ENCODE data around the gene INSM2. TPM values are rescaled to one million over a fixed set of nuclear protein-coding genes. Genes with fewer than 3 reads are reported as not detected.

Gene INSM2
- total RNA-seq (2014; rRNA removed; shearing (Covaris generic)) = 0.08 TPM in 1 of 2 replicates, not detected in the other

DNA sequence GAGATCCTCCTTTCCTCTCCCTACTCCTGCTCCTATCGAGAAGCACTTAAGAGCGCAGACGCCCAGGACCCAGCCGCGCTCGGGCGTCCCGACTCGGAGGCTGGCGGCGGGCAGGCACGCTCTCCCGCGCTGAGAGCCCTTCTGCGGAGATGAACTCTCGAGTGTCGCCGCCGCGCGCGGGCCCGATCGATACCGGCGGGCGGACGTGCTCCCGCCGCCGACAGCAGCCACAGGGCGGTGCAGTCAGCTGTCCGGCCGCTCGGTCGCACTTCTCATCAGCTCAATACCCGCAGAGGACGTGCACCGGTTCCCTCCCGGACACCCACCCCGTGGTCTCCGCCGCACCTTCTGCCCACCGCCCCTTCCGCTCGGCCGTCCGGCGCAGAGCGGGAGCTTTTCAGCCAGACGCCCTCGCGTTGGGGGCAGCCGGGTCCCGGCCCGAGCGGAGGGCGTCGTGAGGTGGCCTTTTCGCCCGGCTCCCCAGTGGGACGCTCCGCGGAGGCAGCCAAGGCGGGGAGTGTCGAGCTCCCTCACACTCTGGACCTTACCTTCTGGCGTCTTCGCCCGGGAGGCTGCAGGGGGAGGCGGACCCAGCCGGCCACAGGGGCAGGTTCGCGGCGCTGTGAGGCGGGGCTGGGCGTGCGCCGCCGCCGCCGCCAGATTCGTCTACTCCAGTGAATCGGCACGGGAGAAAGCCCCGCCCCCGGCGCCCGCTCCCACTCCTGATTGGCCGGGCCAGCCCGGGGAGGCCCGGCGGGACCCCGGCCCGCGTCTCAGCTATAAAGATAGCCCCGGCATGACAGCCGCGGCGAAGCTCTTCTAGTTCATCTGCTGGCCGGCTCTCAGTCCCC lies at the start of gene INSM2:
INSM2 (plus strand) TSS at position 808 of the 851 bp plus-strand sequence. CDS start 89 bp downstream, outside the sequence.
- DNase-seq (ENCODE audit: low spot score) = peak; percentile 53

DNA sequence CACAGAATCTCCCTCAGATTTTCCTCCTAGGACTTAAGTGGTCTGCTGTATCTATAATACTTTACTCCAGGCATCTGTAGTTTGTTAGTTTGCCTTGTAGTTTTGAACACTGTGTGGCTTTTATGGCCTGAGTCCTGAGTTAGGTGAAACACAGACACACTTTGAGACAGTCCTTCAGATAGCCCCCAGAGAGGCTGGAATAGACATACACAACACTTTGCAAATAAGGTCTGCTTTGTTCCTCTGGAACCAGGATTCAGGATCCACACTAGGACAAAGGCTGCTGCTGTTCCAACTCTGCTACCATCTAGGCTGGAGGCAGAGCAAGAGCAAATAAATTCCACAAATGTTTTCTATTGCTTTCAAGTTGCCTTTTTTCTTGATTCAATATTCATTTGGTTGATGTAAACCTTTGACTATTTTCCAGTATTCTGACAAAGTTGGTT lies 41.4 kb upstream of the INSM2 start:
- no peak for DNase-seq (ENCODE audit: low spot score)

DNA sequence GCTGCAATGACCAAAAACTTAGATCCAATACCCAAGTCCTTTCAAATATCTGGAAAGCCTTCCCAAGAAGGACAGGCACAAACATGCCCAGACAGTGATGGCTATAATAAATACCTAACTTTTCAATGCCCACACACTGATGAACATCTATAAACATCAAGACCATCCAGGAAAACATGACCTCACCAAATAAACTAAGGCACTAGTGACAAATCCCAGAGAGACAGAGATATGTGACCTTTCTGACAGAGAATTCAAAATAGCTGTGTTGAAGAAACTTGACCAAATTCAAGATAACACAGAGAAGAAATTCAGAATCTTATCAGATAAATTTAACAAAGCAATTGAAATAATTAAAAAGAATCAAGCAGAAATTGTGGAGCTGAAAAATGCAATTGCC lies 38.7 kb upstream of the INSM2 start:
- no peak for DNase-seq (ENCODE audit: low spot score)

DNA sequence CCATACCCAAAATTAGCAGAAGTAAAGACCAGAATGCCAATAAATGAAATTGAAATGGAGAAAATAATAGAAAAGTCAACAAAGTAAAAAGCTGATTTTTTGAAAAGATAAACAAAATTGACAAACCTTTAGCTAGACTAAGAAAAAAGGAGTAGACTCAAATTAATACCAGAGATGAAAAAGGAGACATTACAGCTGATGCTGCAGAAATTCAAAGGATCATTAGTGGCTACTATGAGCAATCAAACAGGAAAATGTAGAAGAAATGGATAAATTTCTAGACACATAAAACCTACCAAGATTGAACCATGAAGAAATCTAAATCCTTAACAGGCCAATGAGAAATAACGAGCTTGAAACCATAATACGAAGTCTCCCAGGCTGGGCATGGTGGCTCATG lies 34.8 kb upstream of the INSM2 start:
- DNase-seq (ENCODE audit: low spot score) = no peak

DNA sequence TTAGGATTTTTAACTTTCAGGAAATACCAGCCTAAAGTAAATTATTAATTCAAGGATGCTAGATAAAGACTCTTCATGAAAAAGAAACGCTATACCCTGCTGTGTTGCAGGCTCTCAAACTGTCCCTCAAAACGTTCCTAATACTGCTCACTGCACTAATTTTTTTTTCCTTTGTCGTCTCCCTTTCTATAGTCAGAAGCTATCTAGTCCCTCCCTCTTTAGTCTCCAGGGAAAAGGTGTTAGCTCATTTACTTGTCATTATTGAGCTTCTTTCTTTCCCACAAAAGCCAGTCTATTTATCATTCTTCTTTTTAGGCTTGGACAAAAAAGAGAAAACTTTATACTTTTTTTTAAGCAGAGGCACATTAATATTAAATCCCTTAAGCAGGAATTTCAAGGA lies 30.3 kb upstream of the INSM2 start:
- DNase-seq (ENCODE audit: low spot score) = no peak

GRCh38 chr14:35504260-35504659 lies 29.7 kb upstream of the INSM2 start:
- peak; percentile 19 for DNase-seq (ENCODE audit: low spot score)

- no peak for DNase-seq (ENCODE audit: low spot score)
Observed at GRCh38 chr14:35506461-35506860, 27.5 kb upstream of the INSM2 start.

DNA sequence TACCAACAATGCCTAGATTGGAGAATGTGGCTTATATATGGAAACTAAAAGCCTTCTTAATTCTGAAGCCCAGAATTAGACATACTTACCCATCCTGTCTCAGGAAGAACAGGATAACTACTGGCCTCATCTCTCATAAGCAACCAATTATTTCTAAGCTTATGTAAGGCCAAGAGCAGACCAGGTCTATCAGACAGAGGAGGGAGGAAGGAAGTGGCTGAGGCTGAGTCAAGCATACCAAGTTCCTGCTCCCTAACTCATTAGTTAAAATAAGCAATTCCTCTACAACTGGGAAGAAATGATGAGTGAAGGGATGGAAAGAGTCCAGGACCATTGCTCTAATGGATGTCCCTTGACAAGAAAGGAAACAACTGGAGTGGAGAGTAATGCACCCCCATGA lies 27.0 kb upstream of the INSM2 start:
- no peak for DNase-seq (ENCODE audit: low spot score)

DNA sequence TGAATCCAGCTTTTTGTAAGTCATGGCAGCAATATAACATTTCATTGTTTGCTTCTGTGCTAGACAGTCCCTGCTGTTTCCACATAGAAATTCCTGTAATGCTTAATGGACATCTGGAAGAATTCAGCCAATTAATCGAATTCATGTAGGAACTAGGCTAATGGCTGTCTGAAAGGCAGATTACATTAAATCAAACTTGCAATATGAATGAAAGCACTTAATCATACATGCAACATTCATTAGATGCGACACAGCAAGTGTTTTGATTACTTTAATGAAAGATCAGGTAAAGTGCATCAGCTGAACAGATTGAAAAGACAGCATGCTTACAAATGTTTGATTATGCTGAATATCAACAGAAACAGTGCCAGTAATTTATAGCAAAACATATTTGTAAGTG lies 24.1 kb upstream of the INSM2 start:
- DNase-seq (ENCODE audit: low spot score) = no peak

- DNase-seq (ENCODE audit: low spot score) = no peak
Observed at GRCh38 chr14:35512765-35513164, 21.2 kb upstream of the INSM2 start.

DNA sequence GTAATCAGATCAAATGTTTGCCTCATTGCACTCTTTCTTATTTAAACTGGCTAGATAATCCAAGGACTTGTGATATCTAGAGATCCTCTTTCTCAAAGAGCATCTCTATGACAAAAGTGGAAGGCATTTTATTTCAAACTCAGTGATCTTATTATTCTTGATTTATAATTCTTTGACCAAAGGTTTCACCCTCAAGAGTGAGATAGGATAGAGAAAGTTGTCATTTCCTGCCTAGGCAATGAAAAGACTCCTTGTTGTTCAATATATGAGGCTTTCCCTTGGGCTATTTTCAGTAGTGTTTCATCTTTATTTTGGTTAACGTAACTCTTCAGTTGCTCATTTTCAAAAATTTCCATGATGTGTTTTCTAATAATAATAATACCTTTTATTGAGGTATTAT lies 18.0 kb upstream of the INSM2 start:
- no peak for DNase-seq (ENCODE audit: low spot score)

DNA sequence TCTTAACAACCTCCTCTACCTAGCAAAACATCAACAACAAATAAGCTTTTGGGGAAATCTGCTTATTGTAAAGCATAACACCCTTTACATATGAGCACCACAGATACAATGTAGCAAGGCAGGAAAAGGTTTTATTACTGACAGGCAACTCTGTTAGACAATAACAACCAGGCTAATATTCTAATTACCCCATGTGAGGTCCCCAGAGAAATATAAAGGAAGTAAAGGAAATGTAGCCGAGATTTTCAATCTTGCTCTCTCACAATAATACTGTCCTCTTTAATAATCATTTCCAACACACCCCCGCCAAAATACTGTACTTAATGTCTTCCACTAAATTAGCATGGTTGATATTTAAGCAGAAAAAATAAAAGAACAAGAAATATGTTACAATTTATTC lies 14.0 kb upstream of the INSM2 start:
- no peak for DNase-seq (ENCODE audit: low spot score)

GRCh38 chr14:35525695-35526094 lies 8.3 kb upstream of the INSM2 start:
- no peak for DNase-seq (ENCODE audit: low spot score)

- no peak for DNase-seq (ENCODE audit: low spot score)
Observed at GRCh38 chr14:35526962-35527361, 7.0 kb upstream of the INSM2 start.

DNA sequence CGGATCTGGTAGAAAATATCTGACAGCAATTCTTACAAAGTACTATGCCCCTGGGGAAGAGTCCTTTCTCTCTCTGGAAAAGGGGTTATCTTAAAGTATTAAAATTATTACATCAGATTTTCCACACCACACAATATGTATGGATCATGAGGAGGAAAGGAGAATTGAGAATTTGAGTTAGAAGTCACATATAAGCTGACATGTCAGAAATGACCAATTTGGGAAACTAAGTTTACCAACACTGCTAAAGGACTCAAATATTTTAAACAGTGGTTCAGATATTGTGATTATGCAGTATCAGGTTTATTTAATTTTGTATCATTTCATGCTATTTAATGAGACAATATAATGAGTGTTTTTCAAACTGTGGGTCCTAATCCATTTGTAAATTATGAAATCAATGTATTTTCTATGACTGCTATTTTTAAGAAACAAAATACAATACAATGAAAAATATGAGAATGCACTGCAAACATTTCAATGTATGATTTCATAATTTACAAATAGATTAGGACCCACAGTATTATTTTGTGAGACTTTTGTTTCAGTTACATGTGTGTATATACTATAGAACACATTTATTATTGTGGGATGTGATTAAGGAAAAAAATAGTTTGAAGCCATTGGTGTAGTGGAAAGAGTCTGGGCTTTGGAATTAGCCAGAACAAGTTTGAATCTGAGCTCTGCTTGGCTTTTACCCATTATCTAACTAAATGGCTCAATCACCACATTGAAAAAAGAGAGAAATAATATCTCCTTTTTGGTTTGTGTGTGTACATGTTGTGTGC lies 1.8 kb upstream of the INSM2 start:
- DNase-seq (ENCODE audit: low spot score) = no peak

DNA sequence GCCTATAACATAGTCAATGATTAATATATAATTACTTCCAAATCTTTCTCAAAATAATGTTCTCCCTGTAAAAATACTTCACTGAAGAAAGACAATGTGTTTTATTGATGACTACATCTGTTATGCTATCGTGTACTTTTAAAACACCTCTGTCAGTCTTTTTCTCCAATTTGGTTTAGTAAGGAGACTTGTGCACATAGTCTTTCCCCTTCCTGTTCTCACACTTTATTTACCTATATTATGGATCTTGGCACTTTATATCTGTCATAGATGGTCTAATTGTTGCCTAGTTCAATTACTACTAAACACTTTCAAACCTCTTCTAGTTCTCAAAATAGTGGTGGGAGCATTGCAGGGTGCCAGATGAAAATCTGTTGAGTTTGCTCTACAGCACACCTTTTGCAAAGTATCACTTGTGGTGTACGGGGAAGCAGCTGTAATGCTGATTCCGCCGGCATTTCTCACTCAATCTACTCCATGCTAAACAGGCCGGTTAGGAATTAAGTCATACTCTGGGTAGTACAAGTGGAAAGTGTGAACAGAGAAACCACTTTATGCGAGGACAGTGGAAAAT lies 1.1 kb upstream of the INSM2 start:
- DNase-seq (ENCODE audit: low spot score) = peak; percentile 9

DNA sequence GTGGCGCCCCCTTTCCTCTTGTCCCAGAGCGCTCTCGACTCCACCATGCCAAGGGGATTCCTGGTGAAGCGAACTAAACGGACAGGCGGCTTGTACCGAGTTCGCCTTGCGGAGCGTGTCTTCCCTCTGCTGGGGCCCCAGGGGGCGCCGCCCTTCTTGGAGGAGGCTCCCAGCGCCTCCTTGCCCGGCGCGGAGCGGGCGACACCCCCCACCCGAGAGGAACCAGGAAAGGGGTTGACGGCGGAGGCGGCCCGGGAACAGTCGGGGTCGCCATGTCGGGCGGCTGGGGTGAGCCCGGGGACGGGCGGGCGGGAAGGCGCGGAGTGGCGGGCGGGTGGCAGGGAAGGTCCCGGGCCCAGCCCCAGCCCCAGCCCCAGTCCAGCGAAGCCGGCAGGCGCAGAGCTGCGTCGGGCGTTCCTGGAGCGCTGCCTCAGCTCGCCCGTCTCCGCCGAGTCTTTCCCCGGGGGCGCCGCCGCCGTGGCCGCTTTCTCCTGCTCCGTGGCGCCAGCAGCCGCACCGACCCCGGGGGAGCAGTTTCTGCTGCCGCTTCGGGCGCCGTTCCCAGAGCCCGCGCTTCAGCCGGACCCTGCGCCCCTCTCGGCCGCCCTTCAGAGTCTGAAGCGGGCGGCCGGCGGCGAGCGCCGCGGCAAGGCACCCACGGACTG lies 376 bp downstream of the INSM2 start:
- DNase-seq (ENCODE audit: low spot score) = no peak

- no peak for DNase-seq (ENCODE audit: low spot score)
Observed at GRCh38 chr14:35534873-35535482, 1.0 kb downstream of the INSM2 start.

GRCh38 chr14:35535483-35536112 lies 1.6 kb downstream of the INSM2 start:
- DNase-seq (ENCODE audit: low spot score) = no peak

- no peak for DNase-seq (ENCODE audit: low spot score)
Observed at GRCh38 chr14:35539969-35540368, 6.0 kb downstream of the INSM2 start.

GRCh38 chr14:35543006-35543405 lies 9.0 kb downstream of the INSM2 start:
- DNase-seq (ENCODE audit: low spot score) = no peak

Data from HT-29 (cell line).